ENCODE measurements around the gene P3H2.

The P3H2 gene

GRCh38 chr3:190053919-190054672 is 66.6 kb downstream of the P3H2 start:
- peak; percentile 93 for DNase-seq (ENCODE audit: low read depth)

DNA sequence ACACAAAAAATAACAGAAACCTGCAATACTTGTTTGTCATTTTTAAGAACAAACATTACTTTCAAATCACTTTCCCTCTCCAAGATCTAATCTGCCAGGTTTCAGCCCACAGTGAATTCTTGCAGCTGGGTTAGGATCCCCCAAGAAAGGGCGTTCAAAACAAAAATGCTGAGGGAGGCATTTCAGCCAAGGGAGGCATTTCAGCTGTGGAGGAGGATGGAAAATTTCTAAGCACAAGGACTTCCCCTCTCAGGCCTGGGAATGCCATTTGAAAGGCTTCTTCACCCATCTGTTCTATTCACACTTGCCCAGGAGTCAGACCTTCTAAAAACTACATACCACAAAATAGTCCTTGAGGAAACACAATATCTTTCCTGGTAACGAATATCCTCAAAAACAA is 69.1 kb downstream of the P3H2 start:
- DNase-seq (ENCODE audit: low read depth): no peak

GRCh38 chr3:190048932-190049441 is 71.7 kb downstream of the P3H2 start:
- peak; percentile 82 for DNase-seq (ENCODE audit: low read depth)

- no peak for DNase-seq (ENCODE audit: low read depth)
Observed at GRCh38 chr3:190044974-190045373, 75.7 kb downstream of the P3H2 start.

GRCh38 chr3:190044142-190044541 is 76.6 kb downstream of the P3H2 start:
- DNase-seq (ENCODE audit: low read depth): peak; percentile 56

GRCh38 chr3:190043741-190044140 is 77.0 kb downstream of the P3H2 start:
- DNase-seq (ENCODE audit: low read depth): no peak

DNA sequence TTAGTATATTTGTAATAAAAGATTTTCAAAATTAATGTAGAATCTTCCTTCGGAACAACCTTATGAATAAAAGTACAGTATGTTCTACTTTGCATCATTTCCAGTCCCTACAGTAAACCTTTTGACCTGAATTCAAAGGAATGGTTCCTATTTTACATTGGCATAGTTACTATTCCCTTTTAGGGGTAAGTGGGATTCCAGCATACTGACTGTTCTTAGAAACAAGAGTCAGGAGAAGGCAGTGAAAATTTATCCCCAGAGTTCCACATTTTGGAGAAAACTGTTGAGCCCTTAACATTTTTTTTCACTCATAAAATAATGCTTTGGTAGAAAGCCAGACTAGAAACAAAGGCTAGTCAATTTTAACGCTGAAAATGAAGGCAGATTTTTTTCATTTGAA is 78.1 kb downstream of the P3H2 start:
- no peak for DNase-seq (ENCODE audit: low read depth)

DNA sequence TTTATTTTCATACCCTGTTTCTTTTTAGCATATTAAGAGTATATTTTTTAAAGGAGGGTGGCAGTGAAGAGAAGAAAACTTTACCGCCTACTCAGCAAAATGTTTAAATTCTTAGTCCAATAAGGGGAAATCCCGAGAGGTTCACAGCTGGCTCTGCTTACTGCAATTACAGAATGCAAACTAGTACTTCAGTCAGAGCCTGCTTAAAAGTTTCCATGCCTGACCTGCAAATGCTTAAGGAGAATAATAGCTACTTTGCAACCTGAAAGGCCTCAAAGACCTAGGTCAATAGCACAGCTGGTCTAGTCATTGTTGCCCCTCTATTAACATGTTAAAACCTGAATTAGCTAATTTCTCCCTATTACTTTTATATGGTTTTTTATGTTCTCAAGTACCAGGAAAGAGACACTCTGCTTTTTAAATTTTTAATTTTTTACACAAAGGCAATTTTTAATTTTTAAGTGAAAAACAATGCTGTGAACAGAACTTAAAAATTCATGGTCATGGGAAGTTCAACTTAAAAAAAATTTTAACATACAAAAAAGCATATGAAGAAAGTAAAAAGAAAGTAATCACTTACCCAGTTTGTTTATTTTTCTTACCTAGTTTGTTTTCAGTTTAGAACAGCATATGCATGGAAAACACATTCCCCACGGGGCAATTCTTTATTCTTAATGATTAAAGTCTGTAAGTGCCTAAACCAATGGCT is 79.2 kb downstream of the P3H2 start:
- DNase-seq (ENCODE audit: low read depth): peak; percentile 34

GRCh38 chr3:190040145-190040544 is 80.6 kb downstream of the P3H2 start:
- no peak for DNase-seq (ENCODE audit: low read depth)

DNA sequence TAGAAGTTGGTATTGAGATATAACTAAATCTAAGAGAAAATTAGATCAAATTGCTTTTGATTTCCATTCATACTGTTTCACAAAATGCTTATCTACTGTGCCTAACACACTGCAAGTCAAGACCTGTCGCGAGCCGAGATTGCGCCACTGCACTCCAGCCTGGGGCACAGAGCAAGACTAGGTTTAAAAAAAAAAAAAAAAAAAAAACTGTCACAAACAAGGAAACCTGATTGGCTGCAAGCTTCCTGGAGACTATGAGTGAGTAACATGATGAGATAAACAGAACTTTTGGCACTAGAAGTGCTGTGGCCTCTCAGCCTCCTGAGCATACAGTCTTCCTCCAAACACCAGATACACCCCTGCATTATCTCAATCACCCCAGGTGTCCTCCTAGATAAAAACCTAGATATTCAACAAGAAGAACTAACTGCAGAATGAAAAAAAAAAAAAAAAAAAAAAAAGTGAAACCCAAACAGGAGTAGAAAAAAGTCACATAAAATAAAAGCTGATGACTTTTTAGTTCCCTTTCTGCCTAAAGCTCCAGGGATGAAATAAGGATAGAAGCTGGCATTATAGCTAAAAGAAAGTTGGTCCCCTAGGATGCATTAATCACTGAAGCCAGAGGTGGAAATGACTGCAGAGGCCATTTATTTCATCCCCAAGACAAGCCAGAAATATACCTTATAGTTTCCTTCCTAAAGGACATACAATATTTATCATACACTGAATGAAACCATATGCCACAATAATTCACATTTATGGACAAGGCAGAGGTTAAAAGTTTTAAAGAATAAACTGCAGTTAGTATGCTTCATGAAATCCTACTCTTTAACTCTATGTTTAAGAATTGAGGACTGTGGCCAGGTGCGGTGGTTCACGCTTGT is 82.4 kb downstream of the P3H2 start:
- peak; percentile 82 for DNase-seq (ENCODE audit: low read depth)

- no peak for DNase-seq (ENCODE audit: low read depth)
Observed at GRCh38 chr3:190036631-190037030, 84.1 kb downstream of the P3H2 start.

- DNase-seq (ENCODE audit: low read depth): no peak
Observed at GRCh38 chr3:190034446-190034845, 86.3 kb downstream of the P3H2 start.

DNA sequence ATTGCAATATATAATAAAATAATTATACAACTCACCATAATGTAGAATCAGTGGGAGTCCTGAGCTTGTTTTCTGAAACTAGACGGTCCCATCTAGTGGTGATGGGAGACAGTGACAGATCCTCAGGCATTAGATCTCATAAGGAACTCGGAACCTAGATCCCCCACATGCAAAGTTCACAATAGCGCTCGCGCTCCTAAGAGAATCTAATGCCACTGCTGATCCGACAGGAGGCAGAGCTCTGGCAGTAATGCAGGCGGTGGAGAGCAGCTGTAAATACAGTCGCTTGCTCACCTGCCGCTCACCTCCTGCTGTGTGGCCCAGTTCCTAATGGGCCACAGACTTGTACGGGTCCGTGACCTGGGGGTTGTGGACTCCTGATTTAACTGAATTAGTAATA is 87.8 kb downstream of the P3H2 start:
- no peak for DNase-seq (ENCODE audit: low read depth)

DNA sequence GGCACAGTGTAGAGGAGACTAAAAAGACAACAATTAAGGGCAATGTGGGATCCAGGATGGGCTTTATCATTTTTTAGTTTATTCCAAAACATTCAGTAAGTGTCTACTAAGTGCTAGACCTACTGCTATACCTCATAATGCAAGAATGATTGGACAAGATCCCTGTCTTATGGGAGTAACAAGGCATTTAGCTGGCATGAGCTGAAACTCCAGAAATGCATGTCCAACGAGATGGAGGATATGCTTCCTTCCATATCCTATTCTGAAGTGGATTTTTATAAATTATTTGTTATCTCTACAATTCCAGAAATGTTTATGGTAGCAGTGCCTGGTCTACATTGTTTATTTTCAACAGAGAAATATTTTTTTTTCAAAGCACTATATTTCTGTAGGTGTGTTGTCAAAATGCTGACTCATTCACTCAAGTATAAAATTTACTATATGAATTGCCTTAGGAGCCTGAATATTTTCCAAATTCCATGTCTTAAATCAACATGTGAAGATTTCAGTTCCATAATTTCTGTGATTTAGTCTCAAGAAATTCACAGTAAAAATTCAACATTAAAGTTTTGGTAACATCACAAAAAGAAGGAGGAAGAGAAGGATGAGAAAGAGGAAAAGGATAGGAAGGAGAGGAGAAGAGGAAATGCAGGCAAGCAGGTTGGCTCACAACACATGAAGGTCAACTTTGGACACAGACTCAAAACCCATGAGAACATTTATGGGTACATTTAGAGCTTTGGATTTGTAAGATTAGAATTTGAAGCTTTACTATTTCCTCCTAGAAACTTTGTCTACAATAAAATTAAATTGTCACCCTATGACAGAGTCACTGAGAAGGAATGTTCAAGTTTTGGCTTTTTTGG is 88.6 kb downstream of the P3H2 start:
- no peak for DNase-seq (ENCODE audit: low read depth)

DNA sequence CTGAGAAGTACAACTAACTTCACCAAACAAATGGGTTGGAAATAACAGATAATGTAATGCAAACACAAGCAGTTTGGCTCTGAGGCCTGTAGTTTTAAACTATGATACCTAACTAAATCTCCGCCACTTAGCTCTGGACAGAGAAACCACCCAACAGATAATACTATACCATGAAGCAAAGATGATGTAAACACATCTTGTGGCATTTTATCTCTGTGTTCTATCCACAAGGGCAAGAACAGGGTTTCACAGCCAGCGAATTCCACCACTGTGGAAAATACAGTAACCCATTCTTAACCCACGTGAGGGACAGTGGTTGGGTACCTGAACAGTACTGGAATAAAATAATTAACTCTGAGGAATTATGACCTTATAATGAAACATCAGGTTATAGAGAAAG is 93.6 kb downstream of the P3H2 start:
- DNase-seq (ENCODE audit: low read depth): no peak

DNA sequence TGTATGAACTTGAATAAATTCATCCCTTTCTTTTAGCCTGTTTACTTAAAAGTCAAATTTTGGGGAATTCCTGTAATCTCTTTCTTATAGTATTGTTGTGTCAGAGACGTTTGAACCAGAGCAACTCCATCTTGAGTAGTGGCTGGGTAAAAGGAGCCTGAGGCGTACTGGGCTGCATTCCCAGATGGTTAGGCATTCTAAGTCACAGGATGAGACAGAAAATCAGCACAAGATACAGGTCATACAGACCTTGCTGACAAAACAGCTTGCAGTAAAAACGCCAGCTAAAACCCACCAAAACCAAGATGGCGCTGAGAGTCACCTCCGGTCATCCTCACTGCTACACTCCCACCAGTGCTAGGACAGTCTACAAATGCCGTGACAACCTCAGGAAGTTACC is 94.5 kb downstream of the P3H2 start:
- DNase-seq (ENCODE audit: low read depth): peak; percentile 80

DNA sequence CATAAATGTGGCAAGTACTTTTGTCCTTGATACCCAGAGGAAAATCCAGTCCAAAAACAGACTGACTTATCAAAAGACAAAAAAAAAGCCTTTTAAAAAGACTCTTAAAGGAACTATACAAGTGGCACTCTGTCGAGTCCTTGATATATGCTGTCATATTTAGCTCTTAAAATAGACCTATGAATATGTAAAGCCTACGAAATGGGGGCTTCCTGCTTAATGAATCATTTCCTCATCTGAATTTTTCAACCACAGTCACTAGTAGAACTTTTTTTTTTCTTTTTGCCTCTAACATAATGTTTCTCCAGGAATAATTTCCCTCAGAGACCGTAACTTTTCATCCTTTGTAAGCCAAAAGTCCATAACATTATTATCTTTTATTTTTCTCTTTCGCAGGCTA is 95.8 kb downstream of the P3H2 start:
- peak; percentile 92 for DNase-seq (ENCODE audit: low read depth)

GRCh38 chr3:190019844-190020243 is 100.9 kb downstream of the P3H2 start:
- DNase-seq (ENCODE audit: low read depth): no peak

DNA sequence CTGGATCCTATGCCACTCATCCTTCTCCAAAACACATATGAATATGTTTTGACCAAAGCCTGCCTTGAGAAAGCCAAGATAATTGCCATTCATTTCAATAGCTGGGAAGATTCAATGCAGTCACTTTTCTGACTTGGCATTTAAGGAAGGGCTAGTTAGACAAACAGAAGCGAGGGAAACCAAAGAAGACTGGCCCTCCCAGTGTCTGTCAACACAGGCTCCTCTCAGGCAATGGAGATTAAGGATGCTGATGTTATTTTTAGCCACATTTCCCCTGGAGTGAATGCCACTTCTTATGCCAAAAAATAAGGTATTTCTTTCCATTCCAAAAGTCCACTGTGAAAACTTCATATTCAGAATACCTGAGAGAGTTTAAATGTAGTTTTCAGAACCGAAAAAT is 101.7 kb downstream of the P3H2 start:
- no peak for DNase-seq (ENCODE audit: low read depth)

DNA sequence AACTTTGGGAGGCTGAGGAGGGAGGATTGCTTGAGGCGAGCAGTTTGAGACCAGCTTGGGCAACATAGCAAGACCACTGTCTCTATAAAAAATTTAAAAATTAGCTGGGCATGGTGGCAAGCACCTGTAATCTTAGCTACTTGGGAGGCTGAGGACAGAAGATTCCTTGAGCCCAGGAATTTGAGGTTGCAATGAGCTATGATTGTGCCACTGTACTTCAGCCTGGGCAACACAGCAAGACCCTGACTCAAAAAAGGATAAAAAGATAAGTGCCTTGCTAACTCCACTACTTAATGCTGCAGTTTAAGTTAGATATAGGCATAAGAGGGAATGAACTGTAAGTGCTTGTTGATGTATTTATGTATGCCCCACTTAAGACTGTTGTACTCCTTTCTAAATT is 102.2 kb downstream of the P3H2 start:
- no peak for DNase-seq (ENCODE audit: low read depth)

DNA sequence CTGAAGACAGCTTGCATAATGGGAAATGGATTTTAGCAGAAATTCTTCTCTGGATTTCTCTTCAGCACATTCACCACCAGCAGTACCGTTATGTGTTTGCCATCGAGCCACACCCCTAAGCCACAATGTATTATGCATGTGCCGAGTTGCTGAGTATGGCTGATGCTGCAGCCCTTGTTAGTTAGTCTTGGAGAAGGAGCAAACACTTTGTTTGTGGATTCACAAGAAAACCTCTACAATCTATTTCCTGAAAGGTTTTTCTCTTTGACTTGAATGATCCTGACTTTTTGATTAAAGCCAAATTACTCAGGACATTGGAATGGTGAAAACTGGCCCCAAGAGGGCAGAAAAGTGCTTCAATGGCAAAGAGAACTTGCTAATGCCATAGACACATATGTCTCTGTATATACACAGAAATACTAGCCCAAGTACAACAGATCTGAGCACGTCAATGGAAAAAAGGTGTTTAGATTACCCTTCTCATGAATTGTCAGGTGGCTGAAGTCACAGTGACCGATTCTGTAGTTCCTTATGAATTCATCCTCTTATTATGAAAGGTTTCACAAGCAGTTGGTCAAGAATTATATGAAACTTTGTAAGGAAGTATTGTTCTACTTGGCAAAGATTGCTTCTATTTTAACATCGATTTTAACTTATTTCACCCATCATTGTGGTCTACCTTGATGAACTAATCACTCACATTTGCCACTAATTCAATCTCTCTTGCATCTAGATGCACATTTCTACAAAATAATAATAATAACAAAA is 103.0 kb downstream of the P3H2 start:
- DNase-seq (ENCODE audit: low read depth): peak; percentile 84
